Fibroblast of upper back skin (primary cell): Measurements from ENCODE around the gene FOXJ2.
"Not testable (repeated sequence)": the region's sequence is repeated elsewhere in the genome, so short reads cannot be mapped to it uniquely, and the experiment has no call there.

Experiments
- DNase-seq: peaks from one replicate; pipeline ENCODE4 v3.0.0-alpha.2; 2013

Gene FOXJ2

DNA sequence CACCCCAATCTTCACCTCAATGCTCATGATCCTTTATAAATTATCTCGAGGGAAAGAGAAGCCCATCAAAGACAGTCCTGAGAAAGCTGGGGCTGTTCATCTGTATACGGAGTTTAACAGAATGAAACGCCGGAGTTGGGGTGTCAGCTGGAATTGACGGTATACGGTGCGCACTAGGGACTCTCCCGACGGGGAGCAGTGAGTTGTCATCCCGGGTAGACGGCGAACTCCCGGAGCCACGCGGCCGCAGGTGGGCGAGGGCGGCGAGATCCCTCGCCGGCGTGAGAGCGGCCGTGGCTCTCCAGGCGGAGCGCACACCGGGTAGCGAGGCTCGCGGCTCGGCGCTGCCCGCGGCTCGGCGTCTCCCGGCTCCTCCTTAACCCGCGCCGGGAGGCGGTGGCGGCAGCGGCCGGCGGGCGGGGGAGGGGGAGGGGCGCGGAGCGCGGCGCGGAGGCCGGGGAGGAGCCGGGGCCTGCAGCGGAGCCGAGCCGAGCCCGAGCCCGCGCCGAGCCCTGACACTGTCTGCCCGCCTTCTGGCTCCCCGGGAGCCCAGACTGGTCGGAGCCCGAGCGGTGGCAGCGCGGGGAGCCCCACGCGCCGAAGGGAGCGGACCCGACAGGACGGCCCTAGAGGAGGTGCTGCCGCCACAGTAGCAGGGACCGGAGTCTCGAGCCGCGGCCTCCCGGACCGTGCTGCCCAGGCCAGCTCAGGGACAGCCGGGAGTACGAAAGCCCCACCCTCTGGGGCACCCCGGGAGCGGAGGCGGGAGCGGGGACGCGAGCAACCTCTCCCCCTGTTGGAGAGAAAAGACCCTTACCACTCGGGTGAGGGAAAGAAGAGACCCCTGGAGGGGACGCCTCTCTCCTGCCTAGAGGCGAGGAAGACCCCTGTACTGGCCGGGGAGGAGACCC, at the start of gene FOXJ2:
TSS of gene FOXJ2 (plus strand) at position 475 of the 911 bp plus-strand sequence. CDS start 7,117 bp downstream, outside the sequence.
- peak; percentile 65 for DNase-seq

DNA sequence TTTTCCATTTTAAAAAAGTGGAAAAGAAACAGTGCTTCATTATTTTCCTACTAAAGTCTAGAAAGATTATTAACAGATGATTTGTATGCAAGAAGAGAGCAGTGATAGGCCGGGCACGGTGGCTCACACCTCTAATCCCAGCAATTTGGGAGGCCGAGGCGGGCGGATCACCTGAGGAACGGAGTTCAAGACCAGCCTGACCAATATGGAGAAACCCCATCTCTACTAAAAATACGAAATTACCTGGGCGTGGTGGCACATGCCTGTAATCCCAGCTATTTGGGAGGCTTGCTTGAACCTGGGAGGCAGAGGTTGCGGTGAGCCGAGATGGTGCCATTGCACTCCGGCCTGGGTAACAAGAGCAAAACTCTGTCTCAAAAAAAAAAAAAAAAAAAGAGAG, 49.5 kb upstream of the FOXJ2 start:
- not testable (repeated sequence) for DNase-seq

GRCh38 chr12:7983460-7983859, 49.1 kb upstream of the FOXJ2 start:
- DNase-seq = not testable (repeated sequence)

- no peak for DNase-seq
Measured at GRCh38 chr12:7984900-7985299, 47.6 kb upstream of the FOXJ2 start.

DNA sequence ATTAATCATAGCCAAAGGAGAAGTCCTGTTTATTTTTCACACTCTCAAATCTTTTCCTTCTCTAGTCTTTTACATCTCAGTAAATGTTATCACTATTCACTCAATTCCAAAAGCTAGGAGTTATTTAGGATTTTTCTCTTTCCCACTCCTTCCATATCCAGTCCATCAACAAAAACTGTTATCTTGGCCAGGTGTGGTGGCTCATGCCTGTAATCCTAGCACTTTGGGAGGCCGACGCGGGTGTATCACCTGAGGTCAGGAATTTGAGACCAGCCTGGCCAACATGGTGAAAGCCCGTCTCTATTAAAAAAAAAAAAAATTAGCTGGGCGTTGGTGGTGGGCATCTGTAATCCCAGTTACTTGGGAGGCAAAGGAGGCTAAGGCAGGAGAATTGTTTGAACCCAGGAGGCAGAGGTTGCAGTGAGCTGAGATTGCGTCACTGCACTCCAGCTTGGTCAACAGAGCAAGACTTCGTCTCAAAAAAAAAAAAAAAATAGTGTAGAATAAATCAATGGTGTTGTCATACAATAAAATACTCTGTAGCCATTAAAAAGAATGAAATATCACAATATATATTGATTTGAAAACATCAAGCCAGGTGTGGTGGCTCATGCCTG, 46.6 kb upstream of the FOXJ2 start:
- DNase-seq = no peak

DNA sequence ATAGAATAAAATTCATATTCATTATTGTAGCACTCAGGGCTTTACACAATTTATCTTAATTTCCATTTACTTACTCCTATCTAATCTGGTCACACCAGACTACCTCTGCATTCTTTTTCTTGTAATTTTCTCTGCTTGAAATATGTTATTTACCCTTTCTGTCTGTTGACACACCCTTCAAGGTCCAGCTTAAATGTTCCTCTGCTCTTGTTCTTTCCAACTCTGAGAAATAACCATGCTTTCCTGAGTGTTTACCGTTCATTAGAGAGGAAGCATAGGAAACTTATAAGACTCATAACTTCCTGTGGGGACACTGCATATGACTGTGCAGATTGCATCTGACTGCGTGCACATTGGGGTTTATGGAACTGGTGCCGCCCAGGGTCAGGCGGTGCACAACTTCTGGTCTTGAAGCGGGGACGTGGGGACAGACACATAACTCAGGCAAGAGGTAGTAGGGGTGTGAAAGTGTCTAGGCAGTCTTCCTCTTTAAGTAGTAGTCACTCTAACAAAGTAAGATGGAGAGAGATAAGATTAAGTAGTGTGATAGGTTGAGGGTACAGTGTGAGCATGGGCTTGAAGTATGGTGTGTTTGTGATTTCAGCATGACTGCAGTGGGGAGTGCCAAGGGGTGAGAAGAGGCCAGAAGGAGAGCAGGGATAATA, 42.6 kb upstream of the FOXJ2 start:
- DNase-seq = no peak

DNA sequence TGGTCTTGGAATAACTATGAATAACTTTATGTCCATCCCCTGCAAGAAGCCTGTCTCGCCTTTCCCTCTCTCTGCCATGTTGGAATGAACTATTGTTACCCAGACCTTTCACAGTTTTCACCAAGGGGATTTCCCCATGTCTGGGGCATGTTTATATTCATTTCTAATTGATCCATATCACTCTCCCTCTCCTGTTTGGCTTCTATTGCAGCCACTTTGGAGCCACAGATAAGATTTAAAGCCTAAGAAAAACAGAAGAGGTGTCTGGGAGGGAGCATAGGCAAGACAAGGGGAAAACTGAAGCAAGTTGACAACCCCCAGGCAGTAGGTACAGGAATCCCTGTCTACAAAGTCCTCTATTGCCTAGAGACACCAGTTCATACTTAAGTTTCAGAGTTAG, 41.0 kb upstream of the FOXJ2 start:
- no peak for DNase-seq

- DNase-seq = peak; percentile 98
Measured at GRCh38 chr12:7994731-7995205, 37.7 kb upstream of the FOXJ2 start.

GRCh38 chr12:7995266-7995963, 37.1 kb upstream of the FOXJ2 start:
- peak; percentile 92 for DNase-seq

DNA sequence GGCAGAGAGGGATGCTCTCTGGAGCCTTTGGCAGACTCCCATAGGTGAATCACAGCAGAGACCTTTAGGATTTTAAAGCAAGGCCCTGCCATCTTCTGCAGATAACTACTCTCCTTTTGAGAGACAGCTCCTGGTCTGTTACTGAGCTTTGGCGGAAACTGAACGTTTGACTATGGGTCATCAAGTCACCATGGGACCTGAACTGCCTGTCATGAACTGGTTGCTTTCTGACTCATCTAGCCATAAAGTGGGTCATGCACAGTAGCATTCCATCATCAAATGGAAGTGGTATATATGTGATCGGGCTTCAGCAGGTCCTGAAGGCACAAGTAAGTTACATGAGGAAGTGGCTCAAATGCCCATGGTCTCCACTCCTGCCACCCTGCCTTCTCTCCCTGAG, 31.7 kb upstream of the FOXJ2 start:
- not testable (repeated sequence) for DNase-seq

DNA sequence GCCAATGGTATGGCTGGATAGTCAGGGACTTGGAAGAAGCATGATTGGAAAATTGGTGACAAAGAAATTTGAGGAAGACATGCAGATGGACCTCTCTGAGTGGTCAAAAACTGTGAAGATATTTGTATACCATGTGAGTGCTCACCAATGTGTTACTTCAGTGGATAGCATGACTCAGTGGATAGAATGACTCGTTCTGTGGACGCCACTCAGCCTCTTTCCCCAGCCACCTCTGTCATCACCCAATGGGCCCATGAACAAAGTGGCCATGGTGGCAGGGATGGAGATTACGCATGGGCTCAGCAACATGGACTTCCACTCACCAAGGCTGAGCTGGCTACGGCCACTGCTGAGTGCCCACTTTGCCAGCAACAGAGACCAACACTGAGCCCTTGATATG, 31.0 kb upstream of the FOXJ2 start:
- DNase-seq = not testable (repeated sequence)

GRCh38 chr12:8004897-8005296, 27.6 kb upstream of the FOXJ2 start:
- DNase-seq = not testable (repeated sequence)

DNA sequence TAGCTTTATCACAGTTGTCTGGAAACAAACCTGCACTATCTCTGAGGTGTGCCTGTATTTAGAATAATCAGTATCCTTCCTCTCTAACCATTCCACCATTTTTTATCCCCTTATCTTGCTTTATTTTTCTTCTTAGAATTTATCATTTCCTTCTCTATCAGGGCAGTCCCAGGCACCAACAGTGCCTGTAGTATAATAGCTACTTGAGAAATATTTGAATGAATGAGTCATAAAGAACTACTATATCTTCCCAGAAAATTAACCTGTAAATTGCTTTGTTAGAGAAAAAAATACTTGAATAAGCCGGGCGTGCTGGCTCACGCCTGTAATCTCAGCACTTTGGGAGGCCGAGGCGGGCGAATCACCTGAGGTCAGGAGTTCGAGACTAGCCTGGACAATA, 21.2 kb upstream of the FOXJ2 start:
- DNase-seq = no peak

- no peak for DNase-seq
Measured at GRCh38 chr12:8012651-8013309, 19.7 kb upstream of the FOXJ2 start.

- no peak for DNase-seq
Measured at GRCh38 chr12:8014836-8015235, 17.7 kb upstream of the FOXJ2 start.

GRCh38 chr12:8018213-8018612, 14.3 kb upstream of the FOXJ2 start:
- not testable (repeated sequence) for DNase-seq

DNA sequence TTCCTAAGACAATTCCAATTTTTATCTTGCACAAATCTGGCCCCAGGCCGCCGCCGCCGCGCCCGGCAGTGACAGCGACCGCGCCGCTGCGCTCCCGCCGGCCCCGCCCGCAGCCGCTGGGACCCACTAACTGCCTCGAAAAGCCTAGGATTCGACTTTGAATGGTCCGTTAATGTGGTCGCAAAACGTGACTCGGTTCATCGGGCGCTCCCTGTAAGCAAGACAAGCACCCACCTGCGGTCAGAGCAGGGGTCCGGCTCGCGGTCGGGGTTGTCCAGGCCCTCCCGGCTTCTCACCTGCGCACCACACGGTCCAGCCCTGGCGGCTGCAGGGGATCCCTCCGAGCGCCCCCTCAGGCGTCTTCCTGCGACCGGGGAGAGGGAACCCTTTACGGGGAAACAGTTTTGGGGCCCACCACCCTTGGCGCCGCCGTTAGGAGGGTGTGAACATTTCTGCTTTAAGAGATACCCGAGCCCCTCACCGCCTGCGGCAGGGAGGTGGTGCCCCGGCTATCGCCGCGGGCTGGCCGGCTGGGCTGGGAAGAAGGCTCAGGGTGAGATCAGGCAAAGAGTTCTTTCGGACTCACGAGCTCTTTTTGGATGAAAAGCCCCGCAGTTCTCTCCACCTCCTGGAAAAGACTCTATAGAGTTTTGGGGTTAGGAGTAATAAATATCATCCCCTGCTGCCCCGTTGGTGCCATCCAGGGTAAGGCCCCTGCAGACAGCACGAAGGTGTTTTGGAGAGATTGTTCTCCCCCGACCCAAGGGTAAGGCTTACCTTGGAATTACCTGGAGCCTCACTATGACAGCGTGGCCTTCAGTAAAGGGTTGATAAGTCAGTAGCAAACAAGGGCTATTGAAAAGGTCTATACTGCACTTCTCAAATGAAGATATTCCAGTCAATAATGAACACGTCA, 13.6 kb upstream of the FOXJ2 start:
- DNase-seq = no peak

GRCh38 chr12:8026291-8026900, 6.1 kb upstream of the FOXJ2 start:
- peak; percentile 99 for DNase-seq

GRCh38 chr12:8027856-8028255, 4.7 kb upstream of the FOXJ2 start:
- DNase-seq = no peak

GRCh38 chr12:8028267-8028666, 4.2 kb upstream of the FOXJ2 start:
- DNase-seq = no peak

GRCh38 chr12:8030189-8030588, 2.3 kb upstream of the FOXJ2 start:
- no peak for DNase-seq
